ENCODE data around the gene VAMP5. TPM values are rescaled to one million over a fixed set of nuclear protein-coding genes. Genes with fewer than 3 reads are reported as not detected.
A peak's percentile ranks its signal among the peaks of the same experiment; 100 is the strongest.
"Not testable (repeated sequence)": the region's sequence is repeated elsewhere in the genome, so short reads cannot be mapped to it uniquely, and the experiment has no call there.

Gene VAMP5
- total RNA-seq, 2 experiments from 2014 or later: 72.0 to 74.4 TPM

GRCh38 chr2:85584857-85585780 lies 888 bp downstream of the VAMP5 start:
- peak overlapping the region; percentile 91 for H3K27ac Mint-ChIP-seq
- H3K9me3 Mint-ChIP-seq (ENCODE audit: insufficient read depth): no peaks in the 10 kb centered on the region
- DNase-seq (peak; percentile 32), ATAC-seq (peak; percentile 61)
- peak overlapping the region; percentile 87 for H3K4me3 Mint-ChIP-seq
- H3K27me3 Mint-ChIP-seq (ENCODE audit: low read depth): no peaks in the 10 kb centered on the region
- peaks cover 21% of the 10 kb centered on the region for H3K36me3 Mint-ChIP-seq (ENCODE audit: low read depth)
- ChIA-PET CTCF (interaction anchor here (0.8 to 3.1 kb wide), 6 partner anchors 10 to 165 kb away, joined by 3 to 11 read pairs (median 4); partner anchors contain the start of gene RNF181), POLR2A (interaction anchor here (0.9 to 3.8 kb wide), 4 partner anchors 10 to 258 kb away, joined by 4 to 28 read pairs (median 4); partner anchors contain the start of genes RNF181 and TGOLN2)
- peaks cover 71% of the 10 kb centered on the region for H3K4me1 Mint-ChIP-seq (ENCODE audit: low read depth)

DNA sequence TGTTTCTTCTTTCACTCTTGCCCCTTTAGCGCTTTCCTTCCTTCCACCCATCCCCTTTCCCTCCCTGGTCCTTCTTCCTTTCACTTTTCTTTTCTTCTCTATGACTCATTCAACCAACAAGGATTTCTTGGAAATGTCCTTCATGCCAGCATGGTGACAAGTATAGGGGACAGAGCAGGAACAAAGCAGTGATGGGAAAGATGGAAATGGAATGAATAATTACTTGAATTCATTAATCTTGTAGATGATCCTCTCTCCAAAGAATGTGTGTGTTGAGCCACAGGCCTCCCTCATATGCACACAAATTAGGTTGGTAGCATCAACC lies 1.5 kb downstream of the VAMP5 start:
- Mint-ChIP-seq H3K4me3 (peak overlapping the region; percentile 87), H3K4me1 (ENCODE audit: low read depth) (peaks cover 71% of the 10 kb centered on the region), H3K27me3 (ENCODE audit: low read depth) (no peaks in the 10 kb centered on the region), H3K9me3 (ENCODE audit: insufficient read depth) (no peaks in the 10 kb centered on the region), H3K36me3 (ENCODE audit: low read depth) (peaks cover 19% of the 10 kb centered on the region), H3K27ac (peak overlapping the region; percentile 91)
- ChIA-PET POLR2A (interaction anchor here (0.9 to 3.8 kb wide), 2 partner anchors 9 to 25 kb away, joined by 4 to 28 read pairs; partner anchors contain the start of gene RNF181), CTCF (interaction anchor here (0.8 to 3.1 kb wide), 5 partner anchors 19 to 166 kb away, joined by 3 to 11 read pairs (median 4); no protein-coding TSS in a partner anchor)
- DNase-seq (no peak), ATAC-seq (no peak)

GRCh38 chr2:85588236-85588635 lies 4.0 kb downstream of the VAMP5 start:
- H3K27ac Mint-ChIP-seq: peak overlapping the region; percentile 50
- POLR2A ChIA-PET: interaction anchor here (1.0 to 1.9 kb wide), 2 partner anchors 10 to 11 kb away, joined by 6 read pairs; no protein-coding TSS in a partner anchor

GRCh38 chr2:85588645-85589044 lies 4.4 kb downstream of the VAMP5 start:
- Mint-ChIP-seq H3K36me3 (ENCODE audit: low read depth) (peaks cover 13% of the 10 kb centered on the region), H3K4me3 (no peak overlapping the region), H3K9me3 (ENCODE audit: insufficient read depth) (no peaks in the 10 kb centered on the region), H3K4me1 (ENCODE audit: low read depth) (peaks cover 52% of the 10 kb centered on the region), H3K27ac (peak overlapping the region; percentile 10), H3K27me3 (ENCODE audit: low read depth) (no peaks in the 10 kb centered on the region)
- ChIA-PET CTCF (no interaction called here), POLR2A (interaction anchor here (1.9 kb wide), 1 partner anchor 11 kb away, joined by 6 read pairs; no protein-coding TSS in a partner anchor)
- DNase-seq (no peak), ATAC-seq (no peak)

More at GRCh38 chr2:85588236-85588635, 4.0 kb downstream of the VAMP5 start:
- Mint-ChIP-seq H3K4me1 (ENCODE audit: low read depth) (peaks cover 56% of the 10 kb centered on the region), H3K4me3 (no peak overlapping the region), H3K27me3 (ENCODE audit: low read depth) (no peaks in the 10 kb centered on the region), H3K36me3 (ENCODE audit: low read depth) (peaks cover 13% of the 10 kb centered on the region), H3K9me3 (ENCODE audit: insufficient read depth) (no peaks in the 10 kb centered on the region)
- CTCF ChIA-PET: interaction anchor here (1.2 kb wide), 1 partner anchor 49 kb away, joined by 5 read pairs; no protein-coding TSS in a partner anchor
- DNase-seq (no peak), ATAC-seq (no peak)

- peaks cover 51% of the 10 kb centered on the region for H3K4me1 Mint-ChIP-seq (ENCODE audit: low read depth)
- ChIA-PET POLR2A (interaction anchor here (2.2 kb wide), 1 partner anchor 10 kb away, joined by 6 read pairs; no protein-coding TSS in a partner anchor), CTCF (no interaction called here)
- ATAC-seq: no peak
- DNase-seq: no peak
- no peak overlapping the region for H3K27ac Mint-ChIP-seq
- peaks cover 13% of the 10 kb centered on the region for H3K36me3 Mint-ChIP-seq (ENCODE audit: low read depth)
- H3K9me3 Mint-ChIP-seq (ENCODE audit: insufficient read depth): no peaks in the 10 kb centered on the region
- no peak overlapping the region for H3K4me3 Mint-ChIP-seq
- no peaks in the 10 kb centered on the region for H3K27me3 Mint-ChIP-seq (ENCODE audit: low read depth)
These were observed 5.0 kb downstream of the VAMP5 start for GRCh38 chr2:85589181-85589580.

- no peaks in the 10 kb centered on the region for H3K27me3 Mint-ChIP-seq (ENCODE audit: low read depth)
- ChIA-PET CTCF (no interaction called here), POLR2A (interaction anchor here (0.9 to 2.2 kb wide), 3 partner anchors 9 to 29 kb away, joined by 3 to 6 read pairs (median 5); partner anchors contain the start of gene GGCX)
- ATAC-seq: no peak
- DNase-seq: no peak
- H3K9me3 Mint-ChIP-seq (ENCODE audit: insufficient read depth): no peaks in the 10 kb centered on the region
- H3K27ac Mint-ChIP-seq: peak overlapping the region; percentile 22
- peaks cover 54% of the 10 kb centered on the region for H3K4me1 Mint-ChIP-seq (ENCODE audit: low read depth)
- H3K36me3 Mint-ChIP-seq (ENCODE audit: low read depth): peaks cover 16% of the 10 kb centered on the region
- no peak overlapping the region for H3K4me3 Mint-ChIP-seq
These were observed 6.0 kb downstream of the VAMP5 start for GRCh38 chr2:85589982-85590791.

DNA sequence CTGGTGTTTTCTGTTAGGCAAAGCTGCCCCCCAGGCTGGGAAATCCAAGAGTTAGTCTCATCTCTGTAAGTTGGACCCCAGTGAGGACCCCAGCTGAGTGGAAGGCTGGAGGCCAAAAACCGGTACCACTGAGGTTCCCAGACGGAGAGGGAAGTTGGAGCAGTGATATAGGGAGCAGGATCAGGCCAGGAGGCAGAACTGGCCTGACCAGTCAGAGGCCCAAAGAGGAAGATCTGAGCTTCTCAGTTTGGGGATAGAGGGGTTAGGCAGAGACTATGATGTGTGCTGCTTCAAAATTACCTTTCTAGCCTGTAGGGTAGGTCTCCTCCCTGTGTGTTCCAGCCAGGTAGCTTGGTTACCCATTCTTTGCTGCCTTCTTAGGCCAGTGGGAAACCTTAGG lies 6.7 kb downstream of the VAMP5 start:
- Mint-ChIP-seq H3K9me3 (ENCODE audit: insufficient read depth) (no peaks in the 10 kb centered on the region), H3K4me1 (ENCODE audit: low read depth) (peaks cover 51% of the 10 kb centered on the region), H3K27ac (no peak overlapping the region), H3K27me3 (ENCODE audit: low read depth) (no peaks in the 10 kb centered on the region), H3K36me3 (ENCODE audit: low read depth) (peaks cover 23% of the 10 kb centered on the region), H3K4me3 (no peak overlapping the region)
- DNase-seq (no peak), ATAC-seq (no peak)
- ChIA-PET CTCF (no interaction called here), POLR2A (interaction anchor here (0.9 to 2.2 kb wide), 3 partner anchors 8 to 30 kb away, joined by 3 to 6 read pairs (median 5); partner anchors contain the start of gene GGCX)

DNA sequence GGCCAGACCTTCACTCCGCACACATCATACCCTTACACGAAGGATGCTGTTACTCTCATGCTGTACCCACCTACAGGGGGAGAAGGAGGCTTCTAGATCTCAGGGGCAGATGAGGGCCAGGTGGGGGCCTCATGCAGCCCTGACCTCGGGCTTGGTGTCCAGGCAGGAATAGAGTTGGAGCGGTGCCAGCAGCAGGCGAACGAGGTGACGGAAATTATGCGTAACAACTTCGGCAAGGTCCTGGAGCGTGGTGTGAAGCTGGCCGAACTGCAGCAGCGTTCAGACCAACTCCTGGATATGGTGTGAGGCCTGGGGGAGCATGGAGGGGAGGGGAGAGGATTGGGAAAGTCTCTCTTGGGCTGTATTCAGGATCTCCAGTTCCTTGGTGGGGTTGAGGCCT lies 7.3 kb downstream of the VAMP5 start:
- Mint-ChIP-seq H3K4me3 (no peak overlapping the region), H3K36me3 (ENCODE audit: low read depth) (peaks cover 24% of the 10 kb centered on the region), H3K27ac (no peak overlapping the region), H3K4me1 (ENCODE audit: low read depth) (peaks cover 49% of the 10 kb centered on the region), H3K9me3 (ENCODE audit: insufficient read depth) (no peaks in the 10 kb centered on the region), H3K27me3 (ENCODE audit: low read depth) (no peaks in the 10 kb centered on the region)
- ATAC-seq (no peak), DNase-seq (no peak)
- CTCF ChIA-PET: no interaction called here
- POLR2A ChIA-PET: interaction anchor here (0.6 to 2.2 kb wide), 3 partner anchors 8 to 31 kb away, joined by 3 to 6 read pairs (median 5); partner anchors contain the start of gene GGCX

DNA sequence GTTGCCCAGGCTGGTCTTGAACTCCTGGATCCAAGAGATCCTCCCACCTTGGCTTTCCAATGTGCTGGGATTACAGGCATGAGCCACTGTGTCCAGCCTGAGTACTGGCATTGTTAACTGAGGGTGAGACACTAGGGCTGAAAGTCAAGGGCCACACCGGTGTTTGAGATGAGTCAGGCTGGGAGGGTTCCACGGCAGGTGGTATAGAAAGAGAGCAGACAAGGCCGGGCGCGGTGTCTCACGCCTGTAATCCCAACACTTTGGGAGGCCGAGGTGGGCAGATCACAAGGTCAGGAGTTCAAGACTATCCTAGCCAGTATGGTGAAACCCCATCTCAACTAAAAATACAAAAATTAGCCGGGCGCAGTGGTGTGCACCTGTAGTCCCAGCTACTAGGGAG lies 8.1 kb downstream of the VAMP5 start:
- H3K4me3 Mint-ChIP-seq; H3K27ac Mint-ChIP-seq; H3K9me3 Mint-ChIP-seq (ENCODE audit: insufficient read depth); H3K27me3 Mint-ChIP-seq (ENCODE audit: low read depth); ATAC-seq; DNase-seq; CTCF ChIA-PET: not testable (repeated sequence)
- Mint-ChIP-seq H3K4me1 (ENCODE audit: low read depth) (peaks cover 53% of the 10 kb centered on the region), H3K36me3 (ENCODE audit: low read depth) (peaks cover 31% of the 10 kb centered on the region)
- POLR2A ChIA-PET: interaction anchor here (1.0 kb wide), 1 partner anchor 13 kb away, joined by 3 read pairs; no protein-coding TSS in a partner anchor

DNA sequence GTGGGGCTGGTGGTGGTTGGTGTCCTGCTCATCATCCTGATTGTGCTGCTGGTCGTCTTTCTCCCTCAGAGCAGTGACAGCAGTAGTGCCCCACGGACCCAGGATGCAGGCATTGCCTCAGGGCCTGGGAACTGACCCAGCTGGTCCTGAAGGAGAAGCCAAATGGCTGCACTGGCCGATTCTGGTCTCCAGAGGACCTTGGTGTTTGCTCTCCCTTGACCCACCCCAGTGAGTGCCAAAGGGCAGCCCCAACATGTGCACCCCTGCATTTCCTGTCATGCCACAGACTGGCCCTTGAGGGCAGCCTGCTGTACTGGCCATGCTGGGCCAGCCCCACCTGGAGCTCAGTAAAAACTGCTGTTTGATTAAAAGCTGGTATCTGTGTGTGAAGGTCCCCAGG lies 8.8 kb downstream of the VAMP5 start:
- ChIA-PET POLR2A (interaction anchor here (1.0 to 4.6 kb wide), 2 partner anchors 9 to 12 kb away, joined by 3 to 28 read pairs; partner anchors contain the start of gene VAMP5), CTCF (no interaction called here)
- Mint-ChIP-seq H3K27me3 (ENCODE audit: low read depth) (no peaks in the 10 kb centered on the region), H3K36me3 (ENCODE audit: low read depth) (peaks cover 34% of the 10 kb centered on the region), H3K9me3 (ENCODE audit: insufficient read depth) (no peaks in the 10 kb centered on the region), H3K4me3 (no peak overlapping the region), H3K27ac (no peak overlapping the region), H3K4me1 (ENCODE audit: low read depth) (peaks cover 51% of the 10 kb centered on the region)
- DNase-seq (no peak), ATAC-seq (no peak)

- Mint-ChIP-seq H3K27me3 (ENCODE audit: low read depth) (no peaks in the 10 kb centered on the region), H3K27ac (peak overlapping the region; percentile 97), H3K36me3 (ENCODE audit: low read depth) (peaks cover 38% of the 10 kb centered on the region), H3K4me1 (ENCODE audit: low read depth) (peaks cover 42% of the 10 kb centered on the region), H3K9me3 (ENCODE audit: insufficient read depth) (no peaks in the 10 kb centered on the region), H3K4me3 (peak overlapping the region; percentile 100)
- ChIA-PET POLR2A (interaction anchor here (0.5 to 4.6 kb wide), 13 partner anchors 8 to 557 kb away, joined by 3 to 28 read pairs (median 6); partner anchors contain the start of genes C2orf68, ELMOD3, GGCX and TGOLN2), CTCF (interaction anchor here (0.9 to 2.7 kb wide), 6 partner anchors 10 to 173 kb away, joined by 3 to 12 read pairs (median 6); partner anchors contain the start of gene VAMP5)
- ATAC-seq (no peak), DNase-seq (no peak)
These were observed 10.6 kb downstream of the VAMP5 start for GRCh38 chr2:85594715-85595300.
